ENCODE results near the gene PRR30.
A peak's percentile ranks its signal among the peaks of the same experiment; 100 is the strongest.

Gene PRR30

GRCh38 chr2:27097341-27097740, 41.9 kb downstream of the PRR30 start:
- DNase-seq (ENCODE audit: low spot score), result no peak

- no peak for DNase-seq (ENCODE audit: low spot score)
Measured at GRCh38 chr2:27096748-27097297, 42.4 kb downstream of the PRR30 start.

- DNase-seq (ENCODE audit: low spot score), result peak; percentile 89
Measured at GRCh38 chr2:27095745-27096651, 43.2 kb downstream of the PRR30 start.

- no peak for DNase-seq (ENCODE audit: low spot score)
Measured at GRCh38 chr2:27095427-27095744, 43.8 kb downstream of the PRR30 start.

GRCh38 chr2:27094353-27094984, 44.7 kb downstream of the PRR30 start:
- DNase-seq (ENCODE audit: low spot score), result no peak

GRCh38 chr2:27093430-27094352, 45.5 kb downstream of the PRR30 start:
- no peak for DNase-seq (ENCODE audit: low spot score)

GRCh38 chr2:27092696-27093429, 46.3 kb downstream of the PRR30 start:
- DNase-seq (ENCODE audit: low spot score), result no peak

GRCh38 chr2:27091746-27092695, 47.2 kb downstream of the PRR30 start:
- no peak for DNase-seq (ENCODE audit: low spot score)

- no peak for DNase-seq (ENCODE audit: low spot score)
Measured at GRCh38 chr2:27089111-27089954, 49.9 kb downstream of the PRR30 start.

- no peak for DNase-seq (ENCODE audit: low spot score)
Measured at GRCh38 chr2:27088634-27089033, 50.6 kb downstream of the PRR30 start.

- no peak for DNase-seq (ENCODE audit: low spot score)
Measured at GRCh38 chr2:27087823-27088410, 51.3 kb downstream of the PRR30 start.

Measured in Ammon's horn (tissue), 1 donor.